Measurements from ENCODE around the gene CADPS.

Gene CADPS

GRCh38 chr3:62723166-62723913 is 151.9 kb downstream of the CADPS start:
- DNase-seq = peak; percentile 23
- Histone ChIP-seq H3K27ac (peak overlapping the region; percentile 9), H3K4me3 (ENCODE audit: low read depth, low read length) (no peak overlapping the region), H3K9me3 (ENCODE audit: severe bottlenecking) (no peaks in the 10 kb centered on the region), H3K27me3 (ENCODE audit: insufficient read depth, low read depth, severe bottlenecking) (no peaks in the 10 kb centered on the region), H3K36me3 (no peaks in the 10 kb centered on the region; the same call in 1 of the 2 replicates)
- no peak for TF ChIP-seq CTCF (IDR thresholded peaks at IDR 0.05; ENCODE audit: low read depth, low read length)

- no peak for TF ChIP-seq CTCF (IDR thresholded peaks at IDR 0.05; ENCODE audit: low read depth, low read length)
- Histone ChIP-seq H3K27me3 (ENCODE audit: insufficient read depth, low read depth, severe bottlenecking) (no peaks in the 10 kb centered on the region), H3K36me3 (no peaks in the 10 kb centered on the region; the same call in 1 of the 2 replicates), H3K9me3 (ENCODE audit: severe bottlenecking) (no peaks in the 10 kb centered on the region), H3K27ac (no peak overlapping the region), H3K4me3 (ENCODE audit: low read depth, low read length) (no peak overlapping the region)
- DNase-seq = no peak
These were observed 152.9 kb downstream of the CADPS start for GRCh38 chr3:62722344-62722743.

- TF ChIP-seq CTCF (IDR thresholded peaks at IDR 0.05; ENCODE audit: low read depth, low read length) = no peak
- DNase-seq = peak; percentile 48
- H3K9me3 ChIP-seq (ENCODE audit: severe bottlenecking) = no peaks in the 10 kb centered on the region
- peaks cover 3% of the 10 kb centered on the region; the same call in 1 of the 2 replicates for H3K36me3 ChIP-seq
- peak overlapping the region; percentile 19; the same call in 1 of the 2 replicates for H3K4me3 ChIP-seq (ENCODE audit: low read depth, low read length)
- peak overlapping the region; percentile 61 for H3K27ac ChIP-seq
- H3K27me3 ChIP-seq (ENCODE audit: insufficient read depth, low read depth, severe bottlenecking) = no peaks in the 10 kb centered on the region
These were observed 156.5 kb downstream of the CADPS start for GRCh38 chr3:62718515-62719320.

- no peak for TF ChIP-seq CTCF (IDR thresholded peaks at IDR 0.05; ENCODE audit: low read depth, low read length)
- Histone ChIP-seq H3K27ac (no peak overlapping the region; the same call in 1 of the 2 replicates), H3K36me3 (peaks cover 3% of the 10 kb centered on the region; the same call in 1 of the 2 replicates), H3K27me3 (ENCODE audit: insufficient read depth, low read depth, severe bottlenecking) (no peaks in the 10 kb centered on the region), H3K4me3 (ENCODE audit: low read depth, low read length) (no peak overlapping the region), H3K9me3 (ENCODE audit: severe bottlenecking) (no peaks in the 10 kb centered on the region)
- DNase-seq = no peak
These were observed 157.2 kb downstream of the CADPS start for GRCh38 chr3:62718011-62718410.

- no peak overlapping the region for H3K4me3 ChIP-seq (ENCODE audit: low read depth, low read length)
- no peaks in the 10 kb centered on the region for H3K9me3 ChIP-seq (ENCODE audit: severe bottlenecking)
- TF ChIP-seq CTCF (IDR thresholded peaks at IDR 0.05; ENCODE audit: low read depth, low read length) = no peak
- no peaks in the 10 kb centered on the region for H3K27me3 ChIP-seq (ENCODE audit: insufficient read depth, low read depth, severe bottlenecking)
- H3K36me3 ChIP-seq = peaks cover 3% of the 10 kb centered on the region; the same call in 1 of the 2 replicates
- DNase-seq = no peak
- H3K27ac ChIP-seq = peak overlapping the region; percentile 43
These were observed 162.5 kb downstream of the CADPS start for GRCh38 chr3:62712746-62713145.

Measured in WERI-Rb-1 (cell line).